Activated CD8-positive, alpha-beta memory T cell treated with anti-CD3 and anti-CD28 coated beads for 1 hour (primary cell): ENCODE measurements around the gene CDK6.
"Not testable (repeated sequence)": the region's sequence is repeated elsewhere in the genome, so short reads cannot be mapped to it uniquely, and the experiment has no call there.

ENCODE experiments used
- DNase-seq, 2 donors: peaks; one replicate each; pipeline ENCODE4 v3.0.0-alpha.2; 2020; ENCODE audit warnings: low read depth in 1 of 2; ENCODE audit errors: extremely low read depth in 1 of 2

The CDK6 gene

GRCh38 chr7:92836489-92836999 is at the start of gene CDK6:
CDK6 (minus strand) TSS chr7:92836573; CDS start chr7:92833323, 3,250 bp downstream.
- peak in 1 of 2 donors; percentile 44 for DNase-seq

GRCh38 chr7:92886039-92886438 is 49.7 kb upstream of the CDK6 start:
- DNase-seq = not testable (repeated sequence)

- no peak for DNase-seq
These were observed 47.8 kb upstream of the CDK6 start for GRCh38 chr7:92884218-92884617.

- no peak for DNase-seq
These were observed 46.4 kb upstream of the CDK6 start for GRCh38 chr7:92882760-92883159.

GRCh38 chr7:92881091-92881485 is 44.7 kb upstream of the CDK6 start:
- no peak for DNase-seq

- no peak for DNase-seq
These were observed 44.1 kb upstream of the CDK6 start for GRCh38 chr7:92880212-92881090.

GRCh38 chr7:92877367-92877766 is 41.0 kb upstream of the CDK6 start:
- DNase-seq = no peak

GRCh38 chr7:92876836-92877235 is 40.5 kb upstream of the CDK6 start:
- no peak for DNase-seq

GRCh38 chr7:92875719-92876118 is 39.3 kb upstream of the CDK6 start:
- DNase-seq = no peak

GRCh38 chr7:92875173-92875572 is 38.8 kb upstream of the CDK6 start:
- no peak for DNase-seq

GRCh38 chr7:92874567-92874966 is 38.2 kb upstream of the CDK6 start:
- no peak for DNase-seq

GRCh38 chr7:92873776-92874175 is 37.4 kb upstream of the CDK6 start:
- DNase-seq = no peak

GRCh38 chr7:92872701-92873100 is 36.3 kb upstream of the CDK6 start:
- DNase-seq = no peak

- no peak for DNase-seq
These were observed 32.4 kb upstream of the CDK6 start for GRCh38 chr7:92868683-92869293.

- DNase-seq = not testable (repeated sequence)
These were observed 27.8 kb upstream of the CDK6 start for GRCh38 chr7:92864169-92864568.

- no peak for DNase-seq
These were observed 20.1 kb upstream of the CDK6 start for GRCh38 chr7:92856436-92856835.

- no peak for DNase-seq
These were observed 18.3 kb upstream of the CDK6 start for GRCh38 chr7:92854501-92855238.

GRCh38 chr7:92851732-92852131 is 15.4 kb upstream of the CDK6 start:
- DNase-seq = no peak

GRCh38 chr7:92850516-92850915 is 14.1 kb upstream of the CDK6 start:
- DNase-seq = no peak

- no peak for DNase-seq
These were observed 12.9 kb upstream of the CDK6 start for GRCh38 chr7:92849322-92849721.

GRCh38 chr7:92848851-92849250 is 12.5 kb upstream of the CDK6 start:
- DNase-seq = no peak
